Measurements from ENCODE around the gene CPXM2. TPM values are rescaled to one million over a fixed set of nuclear protein-coding genes. Genes with fewer than 3 reads are reported as not detected.

The CPXM2 gene
- total RNA-seq, 1 experiment from 2014 or later: not detected

GRCh38 chr10:123787566-123787965 lies 104.0 kb downstream of the CPXM2 start:
- H3K9ac ChIP-seq (ENCODE audit: low read length): no peak overlapping the region
- DNase-seq: no peak
- H3K9me3 ChIP-seq (ENCODE audit: low read length): no peaks in the 10 kb centered on the region
- ATAC-seq: no peak
- no peaks in the 10 kb centered on the region for H3K79me2 ChIP-seq (ENCODE audit: low read length)
- H3K4me3 ChIP-seq (ENCODE audit: low read length): no peak overlapping the region
- no peak overlapping the region for H3K27ac ChIP-seq (ENCODE audit: low read length)
- POLR2A ChIA-PET (ENCODE audit: unreplicated experiment): no interaction called here
- no peak overlapping the region for H3K4me2 ChIP-seq (ENCODE audit: low read length)
- CTCF ChIA-PET: no interaction called here
- H4K20me1 ChIP-seq (ENCODE audit: low read length): no peaks in the 10 kb centered on the region
- intact Hi-C loops (cut with micrococcal nuclease): no loop called here
- H3K9me2 ChIP-seq (replicated peaks; ENCODE audit: low read length): no peaks in the 10 kb centered on the region
- H3K4me1 ChIP-seq (ENCODE audit: insufficient read depth, low read length): no peaks in the 10 kb centered on the region
- H3K36me3 ChIP-seq (ENCODE audit: low read depth, low read length): no peaks in the 10 kb centered on the region
- H3F3A ChIP-seq (ENCODE audit: low read length, unreplicated experiment): no peaks in the 10 kb centered on the region
- no peak overlapping the region for H2AFZ ChIP-seq (ENCODE audit: low read length)
- no TSS peak for BruUV-seq (replicated peaks)
- H3K27me3 ChIP-seq (ENCODE audit: low read length): peaks cover 33% of the 10 kb centered on the region
- no peak for TF ChIP-seq CTCF (conservative IDR thresholded peaks at IDR 0.05; ENCODE audit: low read depth, low read length)
- no peak for TF ChIP-seq EZH2 (IDR thresholded peaks at IDR 0.05; ENCODE audit: low read length, unreplicated experiment)
- no peak for TF ChIP-seq EZH2phosphoT487 (IDR thresholded peaks at IDR 0.05; ENCODE audit: borderline replicate concordance, low read length)

DNA sequence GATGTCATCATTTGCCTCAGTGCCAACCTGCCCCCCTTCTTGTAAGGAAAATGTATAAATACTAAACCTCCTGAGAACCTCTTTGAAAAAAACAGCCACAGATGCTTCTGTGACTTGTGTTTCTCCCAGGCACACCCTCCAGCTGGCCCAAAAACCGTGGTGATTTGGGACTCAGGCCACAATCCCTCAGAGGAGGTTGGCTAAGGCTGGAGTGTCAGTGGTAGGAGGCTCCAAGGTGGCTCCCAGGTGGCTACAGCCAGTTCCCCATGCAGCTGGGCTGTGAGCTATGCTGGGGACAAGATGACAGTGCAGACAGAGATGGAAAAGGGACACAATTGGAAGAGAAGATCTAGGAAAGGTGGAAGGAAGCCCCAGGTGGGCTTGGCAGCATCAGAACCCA lies 104.7 kb downstream of the CPXM2 start:
- TF ChIP-seq EZH2phosphoT487 (IDR thresholded peaks at IDR 0.05; ENCODE audit: borderline replicate concordance, low read length) (no peak), EZH2 (IDR thresholded peaks at IDR 0.05; ENCODE audit: low read length, unreplicated experiment) (no peak), CTCF (conservative IDR thresholded peaks at IDR 0.05; ENCODE audit: low read depth, low read length) (no peak)
- intact Hi-C loops (cut with micrococcal nuclease): no loop called here

DNA sequence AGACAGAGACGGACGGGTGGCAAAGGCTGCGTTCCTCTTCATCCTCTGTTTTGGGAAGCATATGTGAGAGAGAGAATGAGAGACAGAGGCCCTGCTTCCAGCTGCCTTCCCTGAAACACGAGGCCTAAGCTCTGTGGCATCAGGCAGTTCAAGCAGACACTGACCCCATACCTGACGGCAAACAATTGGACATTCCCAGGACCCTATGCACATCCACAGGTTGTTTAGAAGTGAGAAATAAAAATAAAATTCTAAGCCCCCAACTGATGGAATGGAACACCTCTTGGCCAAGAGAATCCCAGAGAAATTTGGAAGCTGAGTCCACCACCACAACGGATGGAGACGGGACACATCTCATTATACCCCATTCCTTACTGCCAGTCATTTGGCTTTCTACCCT lies 105.3 kb downstream of the CPXM2 start:
- Histone ChIP-seq H3K9ac (ENCODE audit: low read length) (no peak overlapping the region), H3K4me1 (ENCODE audit: insufficient read depth, low read length) (no peaks in the 10 kb centered on the region), H3K27me3 (ENCODE audit: low read length) (peaks cover 40% of the 10 kb centered on the region), H3K4me2 (ENCODE audit: low read length) (no peak overlapping the region), H3F3A (ENCODE audit: low read length, unreplicated experiment) (no peaks in the 10 kb centered on the region), H3K27ac (ENCODE audit: low read length) (no peak overlapping the region), H3K4me3 (ENCODE audit: low read length) (no peak overlapping the region), H3K36me3 (ENCODE audit: low read depth, low read length) (no peaks in the 10 kb centered on the region), H4K20me1 (ENCODE audit: low read length) (no peaks in the 10 kb centered on the region), H3K9me3 (ENCODE audit: low read length) (no peaks in the 10 kb centered on the region), H2AFZ (ENCODE audit: low read length) (no peak overlapping the region), H3K79me2 (ENCODE audit: low read length) (no peaks in the 10 kb centered on the region), H3K9me2 (replicated peaks; ENCODE audit: low read length) (no peaks in the 10 kb centered on the region)
- no TSS peak for BruUV-seq (replicated peaks)
- DNase-seq (no peak), ATAC-seq (no peak)
- intact Hi-C loops (cut with micrococcal nuclease): no loop called here
- ChIA-PET POLR2A (ENCODE audit: unreplicated experiment) (no interaction called here), CTCF (no interaction called here)
- TF ChIP-seq EZH2 (IDR thresholded peaks at IDR 0.05; ENCODE audit: low read length, unreplicated experiment) (no peak), EZH2phosphoT487 (IDR thresholded peaks at IDR 0.05; ENCODE audit: borderline replicate concordance, low read length) (no peak), CTCF (conservative IDR thresholded peaks at IDR 0.05; ENCODE audit: low read depth, low read length) (no peak)

More for the DNA sequence above, 104.7 kb downstream of the CPXM2 start:
- no TSS peak for BruUV-seq (replicated peaks)
- H3K79me2 ChIP-seq (ENCODE audit: low read length): no peaks in the 10 kb centered on the region
- no peaks in the 10 kb centered on the region for H4K20me1 ChIP-seq (ENCODE audit: low read length)
- H3K4me2 ChIP-seq (ENCODE audit: low read length): no peak overlapping the region
- no peaks in the 10 kb centered on the region for H3K36me3 ChIP-seq (ENCODE audit: low read depth, low read length)
- no peak for ATAC-seq
- H3K9me2 ChIP-seq (replicated peaks; ENCODE audit: low read length): no peaks in the 10 kb centered on the region
- H2AFZ ChIP-seq (ENCODE audit: low read length): no peak overlapping the region
- H3K27me3 ChIP-seq (ENCODE audit: low read length): peaks cover 36% of the 10 kb centered on the region
- no peaks in the 10 kb centered on the region for H3K9me3 ChIP-seq (ENCODE audit: low read length)
- H3K27ac ChIP-seq (ENCODE audit: low read length): no peak overlapping the region
- ChIA-PET CTCF (no interaction called here), POLR2A (ENCODE audit: unreplicated experiment) (no interaction called here)
- H3K4me1 ChIP-seq (ENCODE audit: insufficient read depth, low read length): no peaks in the 10 kb centered on the region
- no peak overlapping the region for H3K4me3 ChIP-seq (ENCODE audit: low read length)
- H3K9ac ChIP-seq (ENCODE audit: low read length): no peak overlapping the region
- no peak for DNase-seq
- H3F3A ChIP-seq (ENCODE audit: low read length, unreplicated experiment): no peaks in the 10 kb centered on the region
